Type B pancreatic cell (in vitro differentiated cells): ENCODE measurements around the gene SPATS1. TPM values are rescaled to one million over a fixed set of nuclear protein-coding genes. Genes with fewer than 3 reads are reported as not detected.

Experiments
- DNase-seq: peaks from one replicate; pipeline ENCODE4 v3.0.0; 2021; ENCODE audit warnings: mixed read lengths; ENCODE audit not compliant: unreplicated experiment; ENCODE audit errors: extremely low spot score
- H3K27ac Mint-ChIP-seq: 2 replicates; pipeline ENCODE4 v1.8.0; 2021; ENCODE audit warnings: mild to moderate bottlenecking, mixed read lengths
- H3K27me3 Mint-ChIP-seq: 2 replicates; pipeline ENCODE4 v1.8.0; 2021; ENCODE audit warnings: mixed read lengths
- H3K36me3 Mint-ChIP-seq: 2 replicates; pipeline ENCODE4 v1.8.0; 2021; ENCODE audit warnings: mixed read lengths
- H3K4me1 Mint-ChIP-seq: one replicate; pipeline ENCODE4 v1.8.0; 2021; ENCODE audit warnings: mixed read lengths; ENCODE audit not compliant: unreplicated experiment
- H3K4me3 Mint-ChIP-seq: 2 replicates; pipeline ENCODE4 v1.8.0; 2021; ENCODE audit warnings: mild to moderate bottlenecking, mixed read lengths
- H3K9me3 Mint-ChIP-seq: 2 replicates; pipeline ENCODE4 v1.8.0; 2021; ENCODE audit warnings: mixed read lengths
- CTCF ChIP-seq: fragments of 200-600 bp; sonication (generic); conservative IDR thresholded peaks from 2 replicates; pipeline ENCODE4 v1.5.0; 2021; ENCODE audit warnings: antibody characterized with exemption, mild to moderate bottlenecking
- total RNA-seq: library from RNA; stranded (reverse); gene quantifications from 2 replicates; pipeline ENCODE4 v1.2.1, GENCODE V29; 2021; ENCODE audit warnings: low replicate concordance

SPATS1 gene
- total RNA-seq, 1 donor from 2014 or later, result not detected

DNA sequence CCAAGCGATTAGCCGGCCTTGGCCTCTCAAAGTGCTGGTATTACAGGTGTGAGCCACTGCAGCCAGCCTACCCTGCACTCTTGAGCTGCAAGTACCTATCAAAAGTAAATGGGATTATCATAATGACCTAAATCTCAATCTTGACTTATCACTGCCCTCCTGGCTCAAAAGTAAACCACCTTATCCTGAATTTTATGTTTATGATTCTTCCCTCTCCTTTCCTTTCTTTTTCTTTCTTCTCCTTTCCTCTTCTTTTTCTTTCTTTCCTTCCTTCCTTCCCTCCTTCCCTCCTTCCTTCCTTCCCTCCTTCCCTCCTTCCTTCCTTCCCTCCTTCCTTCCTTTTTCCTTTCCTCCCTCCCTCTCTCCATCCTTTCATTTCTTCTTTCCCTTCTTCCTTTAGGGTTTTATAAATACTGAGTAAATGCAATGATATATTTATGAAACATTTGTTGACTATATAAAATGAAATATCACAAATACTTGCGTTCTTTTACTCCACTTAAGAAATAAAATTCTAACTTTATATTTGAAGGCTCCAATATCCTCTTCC is 21.0 kb downstream of the SPATS1 start:
- DNase-seq, result no peak
- Mint-ChIP-seq H3K27me3 (peaks cover 25% of the 10 kb centered on the region), H3K36me3 (no peaks in the 10 kb centered on the region), H3K4me1 (no peaks in the 10 kb centered on the region), H3K27ac (no peak overlapping the region), H3K9me3 (no peaks in the 10 kb centered on the region), H3K4me3 (no peak overlapping the region)
- no peak for TF ChIP-seq CTCF

- Mint-ChIP-seq H3K27me3 (peaks cover 19% of the 10 kb centered on the region), H3K4me3 (no peak overlapping the region), H3K36me3 (no peaks in the 10 kb centered on the region), H3K4me1 (no peaks in the 10 kb centered on the region), H3K9me3 (no peaks in the 10 kb centered on the region), H3K27ac (no peak overlapping the region)
- no peak for DNase-seq
- TF ChIP-seq CTCF, result no peak
These were observed 24.3 kb downstream of the SPATS1 start for GRCh38 chr6:44366781-44367180.

- Mint-ChIP-seq H3K27me3 (peaks cover 14% of the 10 kb centered on the region), H3K4me1 (no peaks in the 10 kb centered on the region), H3K36me3 (no peaks in the 10 kb centered on the region), H3K9me3 (no peaks in the 10 kb centered on the region), H3K4me3 (no peak overlapping the region), H3K27ac (no peak overlapping the region)
- DNase-seq, result no peak
- TF ChIP-seq CTCF, result no peak
These were observed 25.2 kb downstream of the SPATS1 start for GRCh38 chr6:44367681-44368080.

DNA sequence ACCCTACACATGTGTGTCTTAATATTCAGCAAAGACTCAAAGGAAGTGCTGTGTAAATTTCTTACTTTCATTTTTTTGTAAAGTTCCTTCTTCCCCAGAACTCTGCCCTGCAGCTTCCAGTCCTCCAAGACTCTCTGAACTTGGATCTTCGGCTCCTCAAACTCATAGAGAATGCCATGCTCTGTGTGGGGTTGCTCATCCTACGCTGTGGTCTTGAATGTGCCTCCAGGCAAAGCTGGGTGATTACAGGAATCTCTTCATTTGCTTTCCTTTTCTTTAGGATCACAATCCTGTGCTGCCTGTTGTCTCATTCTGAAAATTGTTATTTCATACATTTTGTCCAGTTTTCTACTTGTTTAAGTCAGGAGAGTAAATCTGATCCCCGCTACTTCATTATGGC is 30.6 kb downstream of the SPATS1 start:
- no peaks in the 10 kb centered on the region for H3K9me3 Mint-ChIP-seq
- DNase-seq, result no peak
- H3K4me1 Mint-ChIP-seq, result no peaks in the 10 kb centered on the region
- peaks cover 13% of the 10 kb centered on the region for H3K27me3 Mint-ChIP-seq
- H3K27ac Mint-ChIP-seq, result no peak overlapping the region
- no peaks in the 10 kb centered on the region for H3K36me3 Mint-ChIP-seq
- no peak for TF ChIP-seq CTCF
- H3K4me3 Mint-ChIP-seq, result no peak overlapping the region

- Mint-ChIP-seq H3K36me3 (no peaks in the 10 kb centered on the region), H3K27ac (no peak overlapping the region), H3K4me1 (no peaks in the 10 kb centered on the region), H3K27me3 (peaks cover 7% of the 10 kb centered on the region), H3K9me3 (no peaks in the 10 kb centered on the region), H3K4me3 (no peak overlapping the region)
- DNase-seq, result no peak
- no peak for TF ChIP-seq CTCF
These were observed 31.3 kb downstream of the SPATS1 start for GRCh38 chr6:44373787-44374186.

DNA sequence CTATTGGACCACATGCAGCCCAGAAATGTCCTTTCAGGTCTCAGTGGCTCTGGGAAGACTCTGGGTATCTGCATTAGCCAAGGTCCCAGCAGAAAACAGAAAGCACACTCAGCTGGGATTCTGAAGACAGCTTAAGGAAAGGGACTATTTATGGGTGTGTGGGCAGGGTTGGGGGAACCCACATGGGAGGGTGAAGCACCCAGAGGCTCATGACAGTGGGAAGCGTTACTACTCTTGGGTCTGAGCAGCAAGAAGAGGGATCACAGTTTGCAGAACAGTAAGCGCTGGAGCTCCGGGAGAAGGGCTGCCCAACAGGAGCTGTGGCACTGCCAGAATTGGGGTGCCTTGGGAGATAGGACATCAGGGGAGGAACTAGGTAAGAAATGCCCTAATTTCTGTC is 32.6 kb downstream of the SPATS1 start:
- Mint-ChIP-seq H3K9me3 (no peaks in the 10 kb centered on the region), H3K4me3 (no peak overlapping the region), H3K27me3 (peaks cover 7% of the 10 kb centered on the region), H3K4me1 (no peaks in the 10 kb centered on the region), H3K36me3 (no peaks in the 10 kb centered on the region), H3K27ac (no peak overlapping the region)
- TF ChIP-seq CTCF, result no peak
- no peak for DNase-seq
